ENCODE results near the gene KCNMB1.

The KCNMB1 gene

GRCh38 chr5:170338933-170339779 lies 50.0 kb downstream of the KCNMB1 start:
- DNase-seq (ENCODE audit: low spot score) = peak; percentile 59

DNA sequence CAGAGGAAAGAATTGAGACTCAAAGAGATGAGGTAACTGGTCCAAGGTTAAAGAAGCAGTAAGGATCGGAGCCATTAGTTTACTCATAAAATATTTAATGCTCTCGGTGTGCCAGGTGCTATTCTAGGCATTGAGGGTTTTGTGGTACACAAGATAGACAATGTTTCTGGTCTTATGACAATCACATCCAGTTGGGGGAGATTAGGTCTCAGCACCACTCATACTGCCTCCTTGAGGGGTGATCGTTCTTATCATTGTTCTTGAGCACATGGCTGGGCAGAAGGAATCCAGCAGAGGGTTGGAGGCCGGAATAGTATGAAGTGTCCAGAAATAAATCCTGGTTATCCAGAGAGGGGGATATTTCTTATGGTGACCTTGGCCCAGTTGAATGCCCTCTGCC lies 50.9 kb downstream of the KCNMB1 start:
- DNase-seq (ENCODE audit: low spot score) = no peak

GRCh38 chr5:170337045-170337733 lies 52.0 kb downstream of the KCNMB1 start:
- DNase-seq (ENCODE audit: low spot score) = no peak

DNA sequence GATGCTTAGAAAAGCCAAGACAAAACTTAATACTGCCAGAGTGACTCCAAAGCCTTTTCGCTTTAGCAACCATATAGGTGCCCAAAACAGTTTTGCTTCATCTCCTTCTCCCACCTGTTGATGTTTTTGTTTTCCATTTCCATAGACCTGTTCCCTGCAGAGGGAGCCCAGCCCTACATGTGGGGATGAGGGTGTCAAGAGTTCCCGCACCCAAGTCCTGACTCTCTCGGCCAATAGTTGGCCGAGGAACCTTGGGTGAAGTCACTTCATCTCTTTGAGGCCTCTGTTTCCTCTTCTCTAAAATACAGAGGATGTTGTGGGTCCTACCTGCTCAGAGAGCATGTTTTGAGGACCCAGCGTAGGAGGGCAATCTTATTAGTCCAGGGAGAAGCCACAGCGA lies 53.1 kb downstream of the KCNMB1 start:
- no peak for DNase-seq (ENCODE audit: low spot score)

DNA sequence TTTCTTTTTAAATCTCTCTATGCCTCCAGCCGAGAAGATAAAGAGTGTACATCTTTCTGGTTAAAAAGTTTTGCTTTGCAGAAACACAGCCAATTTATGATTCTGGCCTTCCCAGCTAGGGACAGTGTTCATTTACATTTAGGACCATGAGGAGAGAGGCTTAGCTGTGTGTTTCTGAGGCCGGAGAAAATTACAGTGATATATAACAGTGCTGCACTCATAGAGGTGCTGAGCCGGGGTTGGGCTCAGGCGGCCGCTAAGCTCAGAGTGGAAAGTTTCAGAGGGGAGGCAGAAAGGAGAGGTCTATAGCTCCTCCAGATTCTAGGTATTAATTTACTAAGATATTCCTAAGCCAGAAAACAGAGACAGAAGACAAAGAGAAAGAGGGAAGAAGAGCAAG lies 54.5 kb downstream of the KCNMB1 start:
- DNase-seq (ENCODE audit: low spot score) = no peak

DNA sequence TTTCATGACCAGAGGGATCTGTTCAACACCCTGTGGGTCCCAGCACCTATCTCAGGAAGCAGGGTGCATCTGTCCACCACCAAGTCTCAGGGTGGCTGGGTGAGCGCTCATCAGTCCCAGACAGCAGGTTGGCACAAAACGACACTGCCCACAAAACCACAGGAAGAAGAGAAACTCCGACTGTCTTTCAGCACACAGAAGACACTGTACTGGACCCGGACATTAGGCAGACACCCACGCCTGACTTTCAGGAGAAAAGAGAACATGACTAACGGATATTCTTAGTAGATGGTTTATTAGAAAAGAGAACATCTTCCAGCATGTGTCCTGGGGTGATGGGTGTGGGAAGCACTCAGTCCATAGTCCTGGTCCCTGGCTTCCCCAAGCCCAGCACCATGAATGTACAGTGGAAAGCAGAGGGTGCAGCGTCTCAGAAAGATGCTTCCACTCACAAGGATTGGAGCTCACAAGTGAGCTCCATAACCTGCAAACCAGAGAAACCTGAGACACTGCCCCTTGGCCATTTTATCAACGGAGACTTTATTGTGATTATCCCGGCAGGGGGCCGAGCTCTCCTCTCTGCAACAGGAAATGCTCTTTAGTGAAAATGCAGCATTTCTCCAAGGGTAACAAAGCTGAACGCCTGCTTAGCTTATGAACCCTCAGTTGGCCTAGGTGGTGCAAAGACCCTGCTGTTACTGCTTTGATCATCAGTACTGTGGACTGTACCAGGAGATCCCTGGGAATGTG lies 55.8 kb downstream of the KCNMB1 start:
- peak; percentile 46 for DNase-seq (ENCODE audit: low spot score)

GRCh38 chr5:170332058-170332457 lies 57.1 kb downstream of the KCNMB1 start:
- DNase-seq (ENCODE audit: low spot score) = no peak

GRCh38 chr5:170330568-170331054 lies 58.6 kb downstream of the KCNMB1 start:
- no peak for DNase-seq (ENCODE audit: low spot score)

- DNase-seq (ENCODE audit: low spot score) = no peak
Observed at GRCh38 chr5:170329524-170329923, 59.6 kb downstream of the KCNMB1 start.

DNA sequence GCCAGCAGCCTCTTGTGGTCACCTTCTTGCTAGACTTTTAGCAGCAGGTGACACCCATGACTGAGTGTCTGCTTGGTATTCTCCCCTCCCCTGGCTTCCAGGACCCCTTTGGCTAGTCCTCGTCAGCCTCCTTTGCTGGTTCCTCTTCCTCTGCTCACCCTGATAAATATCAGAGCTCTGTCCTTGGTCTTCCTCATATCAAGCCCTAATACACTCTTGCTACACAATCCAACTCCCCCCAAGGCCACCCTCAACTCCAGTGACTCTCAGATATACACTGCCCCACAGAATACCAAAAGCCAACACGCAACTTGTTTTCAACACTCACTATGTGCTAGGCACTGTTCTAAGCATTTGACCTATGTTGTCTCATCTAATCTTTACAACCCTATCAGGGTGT lies 61.3 kb downstream of the KCNMB1 start:
- DNase-seq (ENCODE audit: low spot score) = no peak

DNA sequence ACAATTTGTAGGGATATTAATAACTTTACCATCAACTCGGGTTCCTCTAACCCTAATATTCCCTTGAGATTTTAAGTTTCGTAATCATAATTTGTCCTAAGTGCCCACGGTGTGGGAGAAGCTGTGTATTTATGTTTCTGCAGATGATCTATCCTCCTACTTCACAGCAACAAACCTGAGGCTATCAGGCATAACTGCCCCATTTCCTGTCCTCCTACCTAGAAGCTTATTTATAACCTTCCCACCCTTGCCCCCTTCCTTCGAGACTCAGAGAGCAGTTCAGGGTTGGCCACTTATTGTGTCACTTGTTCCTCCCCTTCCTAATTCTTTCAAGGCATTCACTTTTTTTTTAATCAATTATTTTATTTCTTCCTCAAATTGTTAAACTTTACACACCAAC lies 62.0 kb downstream of the KCNMB1 start:
- DNase-seq (ENCODE audit: low spot score) = no peak

All from iPS-NIHi11 (cell line).